ENCODE results near the gene ASPHD1.

The ASPHD1 gene

DNA sequence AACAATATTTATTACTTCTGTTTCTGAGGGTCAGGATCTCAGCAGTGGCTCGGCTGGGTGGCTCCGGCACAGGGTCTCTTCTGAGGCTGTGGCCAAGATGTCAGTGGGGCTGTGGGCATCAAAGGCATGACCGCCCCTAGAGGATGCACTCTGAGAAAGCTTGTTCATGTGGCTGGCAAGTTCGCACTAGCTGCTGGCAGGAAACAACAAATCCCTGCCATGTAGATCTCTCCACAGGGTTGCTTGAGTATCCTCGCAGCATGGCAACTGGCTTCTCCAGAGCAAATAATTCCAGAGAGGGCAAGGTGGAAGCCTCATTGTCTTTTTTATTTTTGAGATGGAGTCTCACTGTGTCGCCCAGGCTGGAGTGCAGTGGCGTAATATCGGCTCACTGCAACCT lies 13.2 kb downstream of the ASPHD1 start:
- no peak overlapping the region for H3K4me3 ChIP-seq (replicated peaks; ENCODE audit: insufficient read depth, low read length)
- H3K27me3 ChIP-seq (ENCODE audit: insufficient read depth, poor library complexity, severe bottlenecking), result no peaks in the 10 kb centered on the region
- no peak overlapping the region for H3K27ac ChIP-seq (replicated peaks)
- TF ChIP-seq SPI1 (IDR thresholded peaks at IDR 0.05; ENCODE audit: borderline replicate concordance, low read depth), result no peak
- TF ChIP-seq, protein P1, sequence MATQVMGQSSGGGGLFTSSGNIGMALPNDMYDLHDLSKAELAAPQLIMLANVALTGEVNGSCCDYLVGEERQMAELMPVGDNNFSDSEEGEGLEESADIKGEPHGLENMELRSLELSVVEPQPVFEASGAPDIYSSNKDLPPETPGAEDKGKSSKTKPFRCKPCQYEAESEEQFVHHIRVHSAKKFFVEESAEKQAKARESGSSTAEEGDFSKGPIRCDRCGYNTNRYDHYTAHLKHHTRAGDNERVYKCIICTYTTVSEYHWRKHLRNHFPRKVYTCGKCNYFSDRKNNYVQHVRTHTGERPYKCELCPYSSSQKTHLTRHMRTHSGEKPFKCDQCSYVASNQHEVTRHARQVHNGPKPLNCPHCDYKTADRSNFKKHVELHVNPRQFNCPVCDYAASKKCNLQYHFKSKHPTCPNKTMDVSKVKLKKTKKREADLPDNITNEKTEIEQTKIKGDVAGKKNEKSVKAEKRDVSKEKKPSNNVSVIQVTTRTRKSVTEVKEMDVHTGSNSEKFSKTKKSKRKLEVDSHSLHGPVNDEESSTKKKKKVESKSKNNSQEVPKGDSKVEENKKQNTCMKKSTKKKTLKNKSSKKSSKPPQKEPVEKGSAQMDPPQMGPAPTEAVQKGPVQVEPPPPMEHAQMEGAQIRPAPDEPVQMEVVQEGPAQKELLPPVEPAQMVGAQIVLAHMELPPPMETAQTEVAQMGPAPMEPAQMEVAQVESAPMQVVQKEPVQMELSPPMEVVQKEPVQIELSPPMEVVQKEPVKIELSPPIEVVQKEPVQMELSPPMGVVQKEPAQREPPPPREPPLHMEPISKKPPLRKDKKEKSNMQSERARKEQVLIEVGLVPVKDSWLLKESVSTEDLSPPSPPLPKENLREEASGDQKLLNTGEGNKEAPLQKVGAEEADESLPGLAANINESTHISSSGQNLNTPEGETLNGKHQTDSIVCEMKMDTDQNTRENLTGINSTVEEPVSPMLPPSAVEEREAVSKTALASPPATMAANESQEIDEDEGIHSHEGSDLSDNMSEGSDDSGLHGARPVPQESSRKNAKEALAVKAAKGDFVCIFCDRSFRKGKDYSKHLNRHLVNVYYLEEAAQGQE (IDR thresholded peaks at IDR 0.05; ENCODE audit: insufficient replicate concordance, low read depth), result no peak
- TF ChIP-seq GABPA (IDR thresholded peaks at IDR 0.05; ENCODE audit: low read depth), result no peak
- TF ChIP-seq, protein P2, sequence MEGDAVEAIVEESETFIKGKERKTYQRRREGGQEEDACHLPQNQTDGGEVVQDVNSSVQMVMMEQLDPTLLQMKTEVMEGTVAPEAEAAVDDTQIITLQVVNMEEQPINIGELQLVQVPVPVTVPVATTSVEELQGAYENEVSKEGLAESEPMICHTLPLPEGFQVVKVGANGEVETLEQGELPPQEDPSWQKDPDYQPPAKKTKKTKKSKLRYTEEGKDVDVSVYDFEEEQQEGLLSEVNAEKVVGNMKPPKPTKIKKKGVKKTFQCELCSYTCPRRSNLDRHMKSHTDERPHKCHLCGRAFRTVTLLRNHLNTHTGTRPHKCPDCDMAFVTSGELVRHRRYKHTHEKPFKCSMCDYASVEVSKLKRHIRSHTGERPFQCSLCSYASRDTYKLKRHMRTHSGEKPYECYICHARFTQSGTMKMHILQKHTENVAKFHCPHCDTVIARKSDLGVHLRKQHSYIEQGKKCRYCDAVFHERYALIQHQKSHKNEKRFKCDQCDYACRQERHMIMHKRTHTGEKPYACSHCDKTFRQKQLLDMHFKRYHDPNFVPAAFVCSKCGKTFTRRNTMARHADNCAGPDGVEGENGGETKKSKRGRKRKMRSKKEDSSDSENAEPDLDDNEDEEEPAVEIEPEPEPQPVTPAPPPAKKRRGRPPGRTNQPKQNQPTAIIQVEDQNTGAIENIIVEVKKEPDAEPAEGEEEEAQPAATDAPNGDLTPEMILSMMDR (IDR thresholded peaks at IDR 0.05; ENCODE audit: insufficient read depth, low read length), result no peak
- no peak for TF ChIP-seq POLR2AphosphoS5 (IDR thresholded peaks at IDR 0.05; ENCODE audit: low read depth)
- no peak for DNase-seq (ENCODE audit: low read depth in 1 of 2, low spot score in 1 of 2)

DNA sequence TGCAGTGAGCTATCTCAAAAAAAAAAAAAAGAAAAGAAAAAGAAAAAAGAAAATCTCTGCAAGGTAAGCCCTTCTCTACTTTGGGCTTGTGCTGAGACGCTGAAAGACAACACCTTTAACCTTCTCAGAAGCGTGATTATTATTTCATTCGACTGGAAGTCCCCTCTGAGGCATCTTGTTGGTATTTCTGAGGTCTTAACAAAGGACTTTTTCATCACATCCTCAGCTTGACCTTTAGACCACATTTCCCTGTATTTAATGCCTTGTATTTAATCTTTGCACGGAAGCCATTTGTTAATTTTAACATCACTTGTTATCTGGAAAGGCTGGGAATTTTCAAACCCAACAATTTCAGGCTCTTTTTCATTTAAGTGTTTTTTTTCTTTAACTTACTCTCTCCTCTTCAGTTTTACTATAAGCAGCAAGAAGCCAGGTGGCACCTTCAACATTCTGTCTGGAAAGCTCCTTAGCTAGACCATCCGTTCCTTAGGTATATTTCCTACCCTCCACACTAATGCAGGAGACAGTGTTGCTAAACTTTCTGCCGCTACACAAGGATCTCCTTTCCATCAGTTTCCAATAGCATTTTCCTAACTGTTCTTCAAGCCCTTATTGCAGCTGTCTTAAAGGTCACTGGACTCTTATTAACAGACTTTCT lies 15.4 kb downstream of the ASPHD1 start:
- no peak for DNase-seq (ENCODE audit: low read depth in 1 of 2, low spot score in 1 of 2)
- H3K4me3 ChIP-seq (replicated peaks; ENCODE audit: insufficient read depth, low read length), result no peak overlapping the region
- no peak overlapping the region for H3K27ac ChIP-seq (replicated peaks)
- H3K27me3 ChIP-seq (ENCODE audit: insufficient read depth, poor library complexity, severe bottlenecking), result no peaks in the 10 kb centered on the region
- TF ChIP-seq, protein P2 (IDR thresholded peaks at IDR 0.05; ENCODE audit: insufficient read depth, low read length), result no peak
- TF ChIP-seq POLR2AphosphoS5 (IDR thresholded peaks at IDR 0.05; ENCODE audit: low read depth), result no peak
- TF ChIP-seq SPI1 (IDR thresholded peaks at IDR 0.05; ENCODE audit: borderline replicate concordance, low read depth), result no peak
- TF ChIP-seq GABPA (IDR thresholded peaks at IDR 0.05; ENCODE audit: low read depth), result no peak
- TF ChIP-seq, protein P1 (IDR thresholded peaks at IDR 0.05; ENCODE audit: insufficient replicate concordance, low read depth), result no peak

DNA sequence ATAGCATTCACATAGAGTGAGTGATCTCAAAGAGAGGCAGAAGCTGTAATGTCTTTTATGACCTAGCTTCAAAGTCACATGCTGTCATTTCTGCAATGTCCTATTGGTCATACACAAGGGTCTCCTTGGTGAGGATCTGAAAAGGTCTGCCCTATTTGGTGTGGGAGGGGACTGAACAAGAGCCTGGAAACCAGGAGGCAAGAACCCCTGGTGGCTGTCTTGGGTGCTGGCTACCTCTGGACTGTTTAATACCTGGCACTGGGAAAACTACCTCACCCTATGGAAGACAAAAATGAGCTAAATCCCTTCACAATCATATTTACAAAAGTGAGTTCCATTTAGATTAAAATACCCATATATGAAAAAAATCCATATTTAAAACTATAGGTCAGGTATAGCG lies 16.7 kb downstream of the ASPHD1 start:
- no peak for DNase-seq (ENCODE audit: low read depth in 1 of 2, low spot score in 1 of 2)
- Histone ChIP-seq H3K27ac (replicated peaks) (no peak overlapping the region), H3K27me3 (ENCODE audit: insufficient read depth, poor library complexity, severe bottlenecking) (no peaks in the 10 kb centered on the region), H3K4me3 (replicated peaks; ENCODE audit: insufficient read depth, low read length) (no peak overlapping the region)
- TF ChIP-seq, protein P2 (IDR thresholded peaks at IDR 0.05; ENCODE audit: insufficient read depth, low read length), result no peak
- TF ChIP-seq POLR2AphosphoS5 (IDR thresholded peaks at IDR 0.05; ENCODE audit: low read depth) (no peak), GABPA (IDR thresholded peaks at IDR 0.05; ENCODE audit: low read depth) (no peak), SPI1 (IDR thresholded peaks at IDR 0.05; ENCODE audit: borderline replicate concordance, low read depth) (no peak)
- TF ChIP-seq, protein P1 (IDR thresholded peaks at IDR 0.05; ENCODE audit: insufficient replicate concordance, low read depth), result no peak
